Endodermal cell (in vitro differentiated cells): ENCODE measurements around the gene TSC22D2. TPM values are rescaled to one million over a fixed set of nuclear protein-coding genes. Genes with fewer than 3 reads are reported as not detected.

Experiments
- DNase-seq: peaks from one replicate; pipeline ENCODE4 v3.0.0-alpha.2; 2017
- H3K27ac ChIP-seq: 2 replicates; pipeline ENCODE4 v1.5.1; 2013; ENCODE audit warnings: mild to moderate bottlenecking, low read depth, low read length, moderate library complexity
- H3K27me3 ChIP-seq: 2 replicates; pipeline ENCODE4 v1.6.1; 2013; ENCODE audit warnings: mild to moderate bottlenecking, low read length, moderate library complexity; ENCODE audit not compliant: insufficient read depth, control insufficient read depth, poor library complexity, severe bottlenecking
- H3K36me3 ChIP-seq: 2 replicates; pipeline ENCODE4 v1.7.0; 2013; ENCODE audit warnings: mild to moderate bottlenecking, low read length, moderate library complexity; ENCODE audit not compliant: control insufficient read depth, insufficient read depth
- H3K4me1 ChIP-seq: one replicate; pipeline ENCODE4 v1.7.0; 2013; ENCODE audit warnings: low read length; ENCODE audit not compliant: control insufficient read depth, insufficient read depth
- H3K4me3 ChIP-seq: 2 replicates; pipeline ENCODE4 v1.5.1; 2013; ENCODE audit warnings: mild to moderate bottlenecking, low read length, moderate library complexity
- H3K9ac ChIP-seq: 2 replicates; pipeline ENCODE4 v1.6.1; 2013; ENCODE audit warnings: mild to moderate bottlenecking, low read length, moderate library complexity; ENCODE audit not compliant: poor library complexity, severe bottlenecking; ENCODE audit errors: extremely low read depth
- H3K9me3 ChIP-seq: 2 replicates; pipeline ENCODE4 v1.6.1; 2013; ENCODE audit warnings: mild to moderate bottlenecking, low read length, moderate library complexity; ENCODE audit not compliant: control insufficient read depth
- H3K27ac Mint-ChIP-seq: 2 replicates; pipeline ENCODE4 v1.8.0; 2020; ENCODE audit warnings: mixed read lengths
- H3K27me3 Mint-ChIP-seq: 2 replicates; pipeline ENCODE4 v1.8.0; 2021; ENCODE audit warnings: mild to moderate bottlenecking, mixed read lengths; ENCODE audit not compliant: insufficient read depth
- H3K36me3 Mint-ChIP-seq: 2 replicates; pipeline ENCODE4 v1.8.0; 2020; ENCODE audit warnings: low read depth, mixed read lengths
- H3K4me1 Mint-ChIP-seq: 2 replicates; pipeline ENCODE4 v1.8.0; 2020; ENCODE audit warnings: mixed read lengths
- H3K4me3 Mint-ChIP-seq: 2 replicates; pipeline ENCODE4 v1.8.0; 2020; ENCODE audit warnings: mild to moderate bottlenecking, moderate library complexity, mixed read lengths
- H3K9me3 Mint-ChIP-seq: 2 replicates; pipeline ENCODE4 v1.8.0; 2020; ENCODE audit warnings: mild to moderate bottlenecking, mixed read lengths
- CTCF ChIP-seq: fragments of 200-600 bp; sonication (generic); conservative IDR thresholded peaks from 2 replicates; pipeline ENCODE4 v1.5.0; 2021; ENCODE audit warnings: antibody characterized with exemption, mild to moderate bottlenecking
- WGBS, 2 experiments: methylation state at CpG; one replicate each; pipeline versions ENCODE4 v1.1.5 to v1.1.7; 2013; ENCODE audit warnings: missing lambda C conversion rate in 2 of 2, mixed read lengths in 1 of 2; ENCODE audit not compliant: insufficient coverage in 1 of 2, insufficient read length in 1 of 2; 5-methylcytosine and 5-hydroxymethylcytosine counted together
- total RNA-seq, 2 donors: library from RNA; stranded (reverse); fragmentation: NEBNext Ultra II Directional in 1 of 2; extraction: Animal tissue kit (Norgen Biotek cat#: 25700) in 1 of 2; gene quantifications; 2 replicates in 1 of 2; 3 replicates in 1 of 2; pipeline ENCODE4 v1.2.1, GENCODE V29; 2021

Gene TSC22D2
- total RNA-seq, 2 donors from 2014 or later = 25.6 to 29.1 TPM

GRCh38 chr3:150396956-150397550 is 11.0 kb upstream of the TSC22D2 start:
- DNase-seq = no peak
- Histone ChIP-seq H3K4me3 (no peak overlapping the region), H3K4me1 (no peaks in the 10 kb centered on the region), H3K36me3 (no peaks in the 10 kb centered on the region), H3K9me3 (no peaks in the 10 kb centered on the region), H3K9ac (no peak overlapping the region), H3K27ac (no peak overlapping the region), H3K27me3 (no peaks in the 10 kb centered on the region)
- WGBS, 2 experiments = 97 to 100% methylated on average over 2 to 3 of the region's 3 CpGs
- H3K27me3 Mint-ChIP-seq = no peaks in the 10 kb centered on the region
- H3K36me3 Mint-ChIP-seq = no peaks in the 10 kb centered on the region
- H3K4me1 Mint-ChIP-seq = peaks cover 9% of the 10 kb centered on the region
- no peak overlapping the region for H3K4me3 Mint-ChIP-seq
- no peak overlapping the region for H3K27ac Mint-ChIP-seq
- no peaks in the 10 kb centered on the region for H3K9me3 Mint-ChIP-seq
- no peak for TF ChIP-seq CTCF

- no peak overlapping the region for H3K27ac Mint-ChIP-seq
- H3K27me3 Mint-ChIP-seq = no peaks in the 10 kb centered on the region
- H3K9me3 ChIP-seq = no peaks in the 10 kb centered on the region
- no peak overlapping the region for H3K27ac ChIP-seq
- no peak overlapping the region for H3K4me3 ChIP-seq
- no peaks in the 10 kb centered on the region for H3K27me3 ChIP-seq
- 89 to 100% methylated on average over 2 of the region's 2 CpGs for WGBS, 2 experiments
- peaks cover 9% of the 10 kb centered on the region for H3K4me1 Mint-ChIP-seq
- H3K4me3 Mint-ChIP-seq = no peak overlapping the region
- no peak for DNase-seq
- H3K9ac ChIP-seq = no peak overlapping the region
- no peaks in the 10 kb centered on the region for H3K9me3 Mint-ChIP-seq
- H3K36me3 Mint-ChIP-seq = no peaks in the 10 kb centered on the region
- H3K4me1 ChIP-seq = no peaks in the 10 kb centered on the region
- TF ChIP-seq CTCF = no peak
- H3K36me3 ChIP-seq = no peaks in the 10 kb centered on the region
These were observed 9.0 kb upstream of the TSC22D2 start for GRCh38 chr3:150399060-150399459.

GRCh38 chr3:150401285-150401684 is 6.8 kb upstream of the TSC22D2 start:
- TF ChIP-seq CTCF = no peak

More at GRCh38 chr3:150401285-150401684, 6.8 kb upstream of the TSC22D2 start:
- Mint-ChIP-seq H3K36me3 (no peaks in the 10 kb centered on the region), H3K27ac (peak overlapping the region; percentile 32), H3K4me1 (peaks cover 1% of the 10 kb centered on the region), H3K27me3 (no peaks in the 10 kb centered on the region), H3K9me3 (no peaks in the 10 kb centered on the region), H3K4me3 (no peak overlapping the region)
- DNase-seq = no peak
- Histone ChIP-seq H3K9me3 (no peaks in the 10 kb centered on the region), H3K4me3 (no peak overlapping the region), H3K27ac (no peak overlapping the region), H3K9ac (no peak overlapping the region), H3K4me1 (no peaks in the 10 kb centered on the region), H3K36me3 (no peaks in the 10 kb centered on the region), H3K27me3 (no peaks in the 10 kb centered on the region)
- 93% methylated on average over 2 to 3 of the region's 3 CpGs for WGBS, 2 experiments
